ENCODE results near the gene MED17.

MED17 gene

GRCh38 chr11:93849751-93850593 is 65.9 kb downstream of the MED17 start:
- Histone ChIP-seq H3K27ac (ENCODE audit: low read depth, low read length) (no peak overlapping the region), H3K27me3 (ENCODE audit: control insufficient read depth, insufficient read depth, low read length) (peaks cover 7% of the 10 kb centered on the region), H3K4me1 (ENCODE audit: control insufficient read depth, insufficient read depth, low read length) (no peaks in the 10 kb centered on the region), H3K36me3 (ENCODE audit: control insufficient read depth, insufficient read depth, low read length) (no peaks in the 10 kb centered on the region), H3K9me3 (ENCODE audit: control insufficient read depth, insufficient read depth, low read length) (0 out of 2 replicates have a peak, but pooled peaks cover 2% of the 10 kb centered on the region), H3K9ac (ENCODE audit: low read depth, low read length) (0 out of 2 replicates have a peak overlapping the region, but pooled peaks have one; percentile 18), H3K4me3 (ENCODE audit: low read depth, low read length) (peak overlapping the region; percentile 52; the same call in 1 of the 2 replicates)

- H3K9ac ChIP-seq (ENCODE audit: low read depth, low read length) = 0 out of 2 replicates have a peak within 1 kb of the TSS, but pooled peaks have one; percentile 18
Measured at GRCh38 chr11:93850594-93851018, 66.5 kb downstream of the MED17 start, which contains the start of gene VSTM5. VSTM5 (minus strand) TSS chr11:93850618; CDS start chr11:93850502, 116 bp downstream.

GRCh38 chr11:93852242-93852641 is 68.2 kb downstream of the MED17 start:
- Histone ChIP-seq H3K36me3 (ENCODE audit: control insufficient read depth, insufficient read depth, low read length) (no peaks in the 10 kb centered on the region), H3K9ac (ENCODE audit: low read depth, low read length) (no peak overlapping the region), H3K4me1 (ENCODE audit: control insufficient read depth, insufficient read depth, low read length) (peaks cover 9% of the 10 kb centered on the region; the same call in 1 of the 2 replicates), H3K4me3 (ENCODE audit: low read depth, low read length) (no peak overlapping the region), H3K27ac (ENCODE audit: low read depth, low read length) (no peak overlapping the region), H3K9me3 (ENCODE audit: control insufficient read depth, insufficient read depth, low read length) (0 out of 2 replicates have a peak, but pooled peaks cover 2% of the 10 kb centered on the region), H3K27me3 (ENCODE audit: control insufficient read depth, insufficient read depth, low read length) (peaks cover 7% of the 10 kb centered on the region)

More at GRCh38 chr11:93850594-93851018, 66.5 kb downstream of the MED17 start, which contains the start of gene VSTM5:
- Histone ChIP-seq H3K9me3 (ENCODE audit: control insufficient read depth, insufficient read depth, low read length) (0 out of 2 replicates have a peak, but pooled peaks cover 2% of the 10 kb centered on the region), H3K27ac (ENCODE audit: low read depth, low read length) (no peak within 1 kb of the TSS), H3K36me3 (ENCODE audit: control insufficient read depth, insufficient read depth, low read length) (no peaks in the 10 kb centered on the region), H3K4me1 (ENCODE audit: control insufficient read depth, insufficient read depth, low read length) (peaks cover 3% of the 10 kb centered on the region; the same call in 1 of the 2 replicates), H3K27me3 (ENCODE audit: control insufficient read depth, insufficient read depth, low read length) (peaks cover 7% of the 10 kb centered on the region), H3K4me3 (ENCODE audit: low read depth, low read length) (peak within 1 kb of the TSS; percentile 52; the same call in 1 of the 2 replicates)

GRCh38 chr11:93857413-93858120 is 73.5 kb downstream of the MED17 start:
- 0 out of 2 replicates have a peak, but pooled peaks cover 2% of the 10 kb centered on the region for H3K9me3 ChIP-seq (ENCODE audit: control insufficient read depth, insufficient read depth, low read length)
- H3K4me3 ChIP-seq (ENCODE audit: low read depth, low read length) = no peak overlapping the region
- no peak overlapping the region for H3K27ac ChIP-seq (ENCODE audit: low read depth, low read length)
- H3K36me3 ChIP-seq (ENCODE audit: control insufficient read depth, insufficient read depth, low read length) = no peaks in the 10 kb centered on the region
- H3K9ac ChIP-seq (ENCODE audit: low read depth, low read length) = no peak overlapping the region
- H3K27me3 ChIP-seq (ENCODE audit: control insufficient read depth, insufficient read depth, low read length) = no peaks in the 10 kb centered on the region
- H3K4me1 ChIP-seq (ENCODE audit: control insufficient read depth, insufficient read depth, low read length) = peaks cover 25% of the 10 kb centered on the region

- H3K9me3 ChIP-seq (ENCODE audit: control insufficient read depth, insufficient read depth, low read length) = 0 out of 2 replicates have a peak, but pooled peaks cover 2% of the 10 kb centered on the region
- peaks cover 25% of the 10 kb centered on the region for H3K4me1 ChIP-seq (ENCODE audit: control insufficient read depth, insufficient read depth, low read length)
- H3K27ac ChIP-seq (ENCODE audit: low read depth, low read length) = no peak overlapping the region
- H3K27me3 ChIP-seq (ENCODE audit: control insufficient read depth, insufficient read depth, low read length) = no peaks in the 10 kb centered on the region
- no peak overlapping the region for H3K4me3 ChIP-seq (ENCODE audit: low read depth, low read length)
- H3K9ac ChIP-seq (ENCODE audit: low read depth, low read length) = no peak overlapping the region
- no peaks in the 10 kb centered on the region for H3K36me3 ChIP-seq (ENCODE audit: control insufficient read depth, insufficient read depth, low read length)
Measured at GRCh38 chr11:93858121-93858775, 74.2 kb downstream of the MED17 start.

GRCh38 chr11:93861808-93862207 is 77.7 kb downstream of the MED17 start:
- H3K27ac ChIP-seq (ENCODE audit: low read depth, low read length) = no peak overlapping the region
- no peaks in the 10 kb centered on the region for H3K27me3 ChIP-seq (ENCODE audit: control insufficient read depth, insufficient read depth, low read length)
- H3K9me3 ChIP-seq (ENCODE audit: control insufficient read depth, insufficient read depth, low read length) = no peaks in the 10 kb centered on the region
- peaks cover 16% of the 10 kb centered on the region; the same call in 1 of the 2 replicates for H3K4me1 ChIP-seq (ENCODE audit: control insufficient read depth, insufficient read depth, low read length)
- H3K36me3 ChIP-seq (ENCODE audit: control insufficient read depth, insufficient read depth, low read length) = no peaks in the 10 kb centered on the region
- H3K9ac ChIP-seq (ENCODE audit: low read depth, low read length) = no peak overlapping the region
- no peak overlapping the region for H3K4me3 ChIP-seq (ENCODE audit: low read depth, low read length)
